HCT116 (cell line): ENCODE data around the gene TANC1. TPM values are rescaled to one million over a fixed set of nuclear protein-coding genes. Genes with fewer than 3 reads are reported as not detected.

Experiments used
- ATAC-seq: fragments of 200-7000 bp; cut with Tn5 transposase; 2 replicates; pipeline ENCODE4 v1.9.1; 2020; ENCODE audit warnings: mild to moderate bottlenecking, moderate library complexity
- BruUV-seq: library from RNA; stranded (reverse); fragments of 400-500 nt; replicated peaks from 2 replicates; lab custom pipeline; 2021; lab: Mats Ljungman, UMichigan
- CTCF ChIA-PET: fragments of 300-600 bp; sonication (Branson Sonifier 250); formaldehyde crosslinking; loops from one replicate; lab custom pipeline; 2021; ENCODE audit warnings: antibody characterized with exemption; lab: Charles Lee
- POLR2A ChIA-PET: fragments of 300-600, 350-600 bp; sonication (Branson Sonifier 250); formaldehyde crosslinking; loops from one replicate; lab custom pipeline; 2021; ENCODE audit warnings: antibody characterized with exemption; lab: Charles Lee
- RAD21 ChIA-PET, 2 experiments: fragments of 300-600 bp; sonication (Branson Sonifier 250); formaldehyde crosslinking; loops; one replicate each; lab custom pipeline; 2023; ENCODE audit warnings: low total read pairs in 2 of 2; ENCODE audit not compliant: uncharacterized antibody in 2 of 2, unreplicated experiment in 2 of 2, low non-redundant PET in 1 of 2; lab: Charles Lee
- DNase-seq: peaks from one replicate; pipeline ENCODE4 v3.0.0-alpha.2; 2010; ENCODE audit warnings: low read depth, low spot score
- H2AFZ ChIP-seq: fragments of 200-600 bp; shearing (Covaris generic), sonication (generic); 2 replicates; pipeline ENCODE4 v1.6.1; 2017; ENCODE audit warnings: low read depth, mixed run types, mixed read lengths, antibody characterized with exemption, low read length; ENCODE audit not compliant: poor library complexity, severe bottlenecking
- H3K27ac ChIP-seq: 2 replicates; pipeline ENCODE4 v1.5.1; 2012; ENCODE audit warnings: low read depth, low read length
- H3K27me3 ChIP-seq: fragments of 200-600 bp; sonication (generic); 2 replicates; pipeline ENCODE4 v1.6.1; 2016; ENCODE audit warnings: mixed run types, low read length, mixed read lengths; ENCODE audit not compliant: insufficient read depth
- H3K36me3 ChIP-seq, 2 experiments: fragments of 200-500 bp in 1 of 2; fragments of 200-600 bp in 1 of 2; sonication (Bioruptor generic) in 1 of 2; sonication (generic) in 1 of 2; 2 replicates each; pipeline versions ENCODE4 v1.5.1 to v1.6.1; 2014 to 2016; ENCODE audit warnings: low read length in 2 of 2, inconsistent platforms in 1 of 2, mixed read lengths in 1 of 2, mixed run types in 1 of 2; ENCODE audit not compliant: insufficient read depth in 2 of 2, control insufficient read depth in 1 of 2
- H3K4me1 ChIP-seq, 2 experiments: fragments of 200-600 bp in 1 of 2; sonication (generic) in 1 of 2; 2 replicates each; pipeline versions ENCODE4 v1.5.1 to v1.6.1; 2012 to 2017; ENCODE audit warnings: low read length in 2 of 2, inconsistent platforms in 1 of 2, mild to moderate bottlenecking in 1 of 2, mixed read lengths in 1 of 2, mixed run types in 1 of 2, moderate library complexity in 1 of 2; ENCODE audit not compliant: insufficient read depth in 2 of 2, control insufficient read depth in 1 of 2
- H3K4me2 ChIP-seq: fragments of 200-600 bp; sonication (generic); 2 replicates; pipeline ENCODE4 v1.6.1; 2017; ENCODE audit warnings: mixed run types, low read length, mixed read lengths
- H3K4me3 ChIP-seq, 2 experiments: fragments of 200-600 bp in 1 of 2; sonication (generic) in 1 of 2; replicated peaks in 1 of 2; 2 replicates each; pipeline ENCODE4 v1.5.1; 2011 to 2016; ENCODE audit warnings: low read length in 2 of 2, control low read depth in 1 of 2, low read depth in 1 of 2, mild to moderate bottlenecking in 1 of 2, mixed read lengths in 1 of 2, mixed run types in 1 of 2
- H3K79me2 ChIP-seq: fragments of 200-600 bp; sonication (generic); 2 replicates; pipeline ENCODE4 v1.6.1; 2017; ENCODE audit warnings: mild to moderate bottlenecking, mixed run types, low read length, moderate library complexity, mixed read lengths; ENCODE audit not compliant: insufficient read depth
- H3K9ac ChIP-seq: fragments of 200-600 bp; sonication (generic); 2 replicates; pipeline ENCODE4 v1.6.1; 2016; ENCODE audit warnings: low read length, mixed read lengths
- H3K9me2 ChIP-seq: fragments of 200-600 bp; sonication (generic), shearing (Covaris generic); 2 replicates; pipeline ENCODE4 v1.6.1; 2017; ENCODE audit warnings: mixed run types, mild to moderate bottlenecking, moderate library complexity; ENCODE audit not compliant: insufficient read depth
- H3K9me3 ChIP-seq, 2 experiments: fragments of 200-500 bp in 1 of 2; fragments of 200-600 bp in 1 of 2; sonication (Bioruptor generic) in 1 of 2; sonication (generic) in 1 of 2; 2 replicates each; pipeline ENCODE4 v1.6.1; 2014 to 2017; ENCODE audit warnings: low read length in 2 of 2, mixed read lengths in 2 of 2, inconsistent platforms in 1 of 2, low read depth in 1 of 2, mild to moderate bottlenecking in 1 of 2, mixed run types in 1 of 2, moderate library complexity in 1 of 2; ENCODE audit not compliant: control insufficient read depth in 1 of 2, insufficient read depth in 1 of 2
- H4K20me1 ChIP-seq: fragments of 200-600 bp; sonication (generic), shearing (Covaris generic); 2 replicates; pipeline ENCODE4 v1.6.1; 2017; ENCODE audit warnings: mixed run types, mild to moderate bottlenecking, moderate library complexity; ENCODE audit not compliant: insufficient read depth
- CBX3 ChIP-seq: IDR thresholded peaks from 2 replicates; pipeline ENCODE4 v1.6.1; 2012; ENCODE audit warnings: low read depth
- EGR1 ChIP-seq: IDR thresholded peaks from 2 replicates; pipeline ENCODE4 v1.6.1; 2012; ENCODE audit warnings: low read depth
- ELF1 ChIP-seq: IDR thresholded peaks from 2 replicates; pipeline ENCODE4 v1.6.1; 2012; ENCODE audit warnings: low read depth, borderline replicate concordance
- EZH2 ChIP-seq: fragments of 200-600 bp; sonication (generic); IDR thresholded peaks from 2 replicates; pipeline ENCODE4 v1.6.1; 2017; ENCODE audit warnings: antibody characterized with exemption, mixed run types
- EZH2phosphoT487 ChIP-seq: fragments of 200-600 bp; IDR thresholded peaks from 2 replicates; pipeline ENCODE4 v1.6.1; 2018; ENCODE audit warnings: antibody characterized with exemption, borderline replicate concordance
- FOSL1 ChIP-seq: IDR thresholded peaks from 2 replicates; pipeline ENCODE4 v1.6.1; 2012; ENCODE audit warnings: low read depth
- MAX ChIP-seq: IDR thresholded peaks from 2 replicates; pipeline ENCODE4 v1.6.1; 2012
- POLR2A ChIP-seq: IDR thresholded peaks from 2 replicates; pipeline ENCODE4 v1.7.0; 2011; ENCODE audit warnings: borderline replicate concordance; ENCODE audit not compliant: insufficient read depth, insufficient read length; ENCODE audit errors: extremely low read depth
- POLR2AphosphoS5 ChIP-seq: IDR thresholded peaks from 2 replicates; pipeline ENCODE4 v1.6.1; 2011; ENCODE audit warnings: mild to moderate bottlenecking, low read depth, low read length, moderate library complexity
- SIN3A ChIP-seq: IDR thresholded peaks from 2 replicates; pipeline ENCODE4 v1.6.1; 2012; ENCODE audit warnings: low read depth
- SRF ChIP-seq: IDR thresholded peaks from 2 replicates; pipeline ENCODE4 v1.6.1; 2012; ENCODE audit warnings: low read depth
- YY1 ChIP-seq: IDR thresholded peaks from 2 replicates; pipeline ENCODE4 v1.6.1; 2011; ENCODE audit warnings: low read length, low read depth, moderate library complexity, mild to moderate bottlenecking; ENCODE audit not compliant: insufficient replicate concordance; ENCODE audit errors: extremely low read depth
- ZBTB33 ChIP-seq: IDR thresholded peaks from 2 replicates; pipeline ENCODE4 v1.6.1; 2011; ENCODE audit warnings: mild to moderate bottlenecking, low read length, moderate library complexity; ENCODE audit not compliant: insufficient replicate concordance; ENCODE audit errors: extremely low read depth
- intact Hi-C: fragments of 100-400 bp; cut with micrococcal nuclease; formaldehyde crosslinking; loops from 2 replicates; pipeline ENCODE4 v1.10.0; 2022
- total RNA-seq: library from RNA; stranded (reverse); gene quantifications from one replicate; pipeline ENCODE4 v1.2.1, GENCODE V29; 2021; ENCODE audit not compliant: unreplicated experiment
- TF ChIP-seq, protein P1 (sequence below): IDR thresholded peaks from 2 replicates; pipeline ENCODE4 v1.6.1; 2012

Gene TANC1
- total RNA-seq, 1 experiment from 2014 or later = 15.1 TPM

GRCh38 chr2:159228081-159228581 is 259.7 kb downstream of the TANC1 start:
- BruUV-seq = no TSS peak
- Histone ChIP-seq H3K27me3 (no peaks in the 10 kb centered on the region), H3K4me1 (peaks cover 6 to 13% of the 10 kb centered on the region in 2 experiments; a peak in 3 of 4 replicates), H2AFZ (no peak overlapping the region), H3K9ac (no peak overlapping the region), H3K4me2 (no peak overlapping the region), H3K27ac (no peak overlapping the region), H3K9me2 (no peaks in the 10 kb centered on the region), H3K79me2 (no peaks in the 10 kb centered on the region), H3K4me3 (no peak overlapping the region), H4K20me1 (no peaks in the 10 kb centered on the region), H3K9me3 (no peaks in the 10 kb centered on the region), H3K36me3 (peaks cover 0 to 2% of the 10 kb centered on the region in 2 experiments; a peak in 2 of 4 replicates)
- TF ChIP-seq MAX (no peak), EGR1 (no peak), SRF (no peak), YY1 (no peak), ELF1 (no peak), CBX3 (no peak), POLR2AphosphoS5 (no peak), POLR2A (no peak), FOSL1 (no peak), EZH2phosphoT487 (no peak), EZH2 (no peak), SIN3A (no peak), ZBTB33 (no peak)
- TF ChIP-seq, protein P1, sequence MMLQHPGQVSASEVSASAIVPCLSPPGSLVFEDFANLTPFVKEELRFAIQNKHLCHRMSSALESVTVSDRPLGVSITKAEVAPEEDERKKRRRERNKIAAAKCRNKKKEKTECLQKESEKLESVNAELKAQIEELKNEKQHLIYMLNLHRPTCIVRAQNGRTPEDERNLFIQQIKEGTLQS = no peak
- intact Hi-C loops = no loop called here
- ChIA-PET RAD21 (no interaction called here), POLR2A (no interaction called here), CTCF (no interaction called here)
- no peak for DNase-seq
- ATAC-seq = no peak
